Dermis microvascular lymphatic vessel endothelial cell (primary cell): ENCODE measurements around the gene ABCA7. TPM values are rescaled to one million over a fixed set of nuclear protein-coding genes. Genes with fewer than 3 reads are reported as not detected.
A peak's percentile ranks its signal among the peaks of the same experiment; 100 is the strongest.
"Not testable (repeated sequence)": the region's sequence is repeated elsewhere in the genome, so short reads cannot be mapped to it uniquely, and the experiment has no call there.

Source experiments
- DNase-seq, 2 donors: peaks; one replicate each; pipeline versions ENCODE4 v3.0.0 to v3.0.0-alpha.2; 2010; ENCODE audit warnings: low read depth in 2 of 2
- total RNA-seq: library from RNA; depleted of rRNA; stranded (reverse); fragments of >200 nt; gene quantifications from 2 replicates; pipeline ENCODE4 v1.2.1, GENCODE V29; 2014

ABCA7 gene
- total RNA-seq, 1 donor from 2014 or later = 3.7 TPM

DNA sequence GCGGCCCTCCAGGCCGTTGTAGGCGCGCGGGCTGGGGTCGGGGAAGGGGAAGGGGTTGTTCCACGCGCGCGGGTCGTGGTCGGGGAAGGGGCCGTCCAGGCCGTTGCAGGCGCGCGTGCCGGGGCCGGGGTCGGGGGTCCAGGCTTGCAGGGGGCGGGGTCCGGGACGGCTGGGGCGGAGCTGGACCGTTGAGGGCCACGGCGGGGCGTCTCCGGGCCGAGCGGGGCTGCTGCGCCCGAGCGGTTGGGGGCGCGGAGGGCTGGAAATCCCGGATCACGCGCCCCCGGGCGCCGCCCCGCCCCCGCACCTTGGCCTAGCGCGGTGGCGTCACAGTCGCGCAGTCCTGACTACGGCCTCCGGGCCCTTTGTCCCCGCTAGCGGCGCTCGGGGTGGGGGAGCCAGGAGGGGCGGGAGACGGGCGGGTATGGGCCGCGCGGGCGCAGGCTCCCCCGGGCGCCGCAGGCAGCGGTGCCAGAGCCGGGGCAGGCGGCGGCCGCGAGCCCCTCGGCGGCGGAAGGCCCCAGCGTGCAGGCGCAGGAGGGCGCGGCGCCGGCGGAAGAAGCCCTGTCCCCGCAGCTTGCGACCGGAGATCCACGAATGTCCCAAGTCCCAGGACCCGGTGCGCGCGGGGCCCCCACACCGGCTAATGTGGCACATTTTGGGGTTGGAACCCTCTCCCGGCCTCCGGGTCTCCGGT lies 64.6 kb downstream of the ABCA7 start:
- DNase-seq = peak; percentile 58 to 85

DNA sequence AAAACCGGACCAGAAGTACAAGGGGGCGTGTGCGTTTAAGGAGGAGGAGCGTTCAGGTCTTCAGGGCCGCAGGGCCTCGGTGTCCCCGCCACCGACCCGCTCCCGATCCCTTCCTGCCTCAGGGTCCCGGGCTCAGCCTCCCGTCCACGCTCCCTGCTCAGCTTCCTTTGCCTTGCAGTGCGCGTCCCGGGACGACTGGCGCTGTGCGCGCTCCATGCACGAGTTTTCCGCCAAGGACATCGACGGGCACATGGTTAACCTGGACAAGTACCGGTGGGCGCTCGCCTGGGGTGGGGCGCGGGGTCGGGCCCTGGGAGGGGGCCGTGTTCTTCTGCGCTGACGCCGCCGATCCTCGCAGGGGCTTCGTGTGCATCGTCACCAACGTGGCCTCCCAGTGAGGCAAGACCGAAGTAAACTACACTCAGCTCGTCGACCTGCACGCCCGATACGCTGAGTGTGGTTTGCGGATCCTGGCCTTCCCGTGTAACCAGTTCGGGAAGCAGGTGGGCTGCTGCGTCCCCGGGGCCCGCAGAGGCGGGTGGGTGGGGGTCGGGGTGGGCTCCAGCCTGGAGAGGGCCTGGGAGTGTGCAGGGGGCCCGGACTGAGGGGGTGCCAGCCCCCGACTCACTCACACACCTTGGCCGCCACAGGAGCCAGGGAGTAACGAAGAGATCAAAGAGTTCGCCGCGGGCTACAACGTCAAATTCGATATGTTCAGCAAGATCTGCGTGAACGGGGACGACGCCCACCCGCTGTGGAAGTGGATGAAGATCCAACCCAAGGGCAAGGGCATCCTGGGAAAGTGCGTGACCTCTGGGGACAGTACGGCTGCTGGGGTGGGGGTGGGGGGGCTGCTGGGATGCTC lies 65.3 kb downstream of the ABCA7 start:
- DNase-seq = peak in 1 of 2 donors; percentile 50

DNA sequence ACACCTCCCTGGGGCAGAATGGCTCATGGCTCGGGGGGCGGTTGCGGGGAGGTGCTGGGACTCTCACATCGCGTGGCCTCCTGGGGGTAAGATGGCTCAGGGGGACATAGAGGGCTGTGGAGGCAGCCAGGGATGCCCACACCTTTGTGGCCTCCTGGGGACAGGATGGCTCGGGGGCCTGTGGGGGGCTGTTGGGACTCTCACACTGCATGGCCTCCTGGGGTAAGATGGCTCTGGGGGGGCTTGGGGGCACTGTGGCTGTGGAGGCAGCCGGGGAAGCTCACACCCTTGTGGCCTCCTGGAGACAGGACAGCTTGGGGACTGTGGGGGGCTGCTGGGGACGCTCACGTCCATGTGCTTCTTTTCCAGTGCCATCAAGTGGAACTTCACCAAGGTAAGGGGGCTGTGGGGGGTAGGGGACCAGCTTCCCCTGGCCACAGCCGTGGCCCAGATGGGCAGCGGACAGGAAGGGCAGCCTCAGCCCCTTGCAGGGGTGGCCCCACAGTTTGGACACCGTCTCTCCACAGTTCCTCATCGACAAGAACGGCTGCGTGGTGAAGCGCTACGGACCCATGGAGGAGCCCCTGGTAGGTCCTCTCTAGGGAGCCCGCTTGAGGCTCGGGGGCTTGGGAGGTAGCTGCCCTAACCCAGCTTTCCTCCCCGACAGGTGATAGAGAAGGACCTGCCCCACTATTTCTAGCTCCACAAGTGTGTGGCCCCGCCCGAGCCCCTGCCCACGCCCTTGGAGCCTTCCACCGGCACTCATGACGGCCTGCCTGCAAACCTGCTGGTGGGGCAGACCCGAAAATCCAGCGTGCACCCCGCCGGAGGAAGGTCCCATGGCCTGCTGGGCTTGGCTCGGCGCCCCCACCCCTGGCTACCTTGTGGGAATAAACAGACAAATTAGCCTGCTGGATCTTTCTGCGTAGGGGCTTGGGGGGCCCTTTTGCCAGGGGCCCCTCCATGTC lies 66.2 kb downstream of the ABCA7 start:
- no peak for DNase-seq

DNA sequence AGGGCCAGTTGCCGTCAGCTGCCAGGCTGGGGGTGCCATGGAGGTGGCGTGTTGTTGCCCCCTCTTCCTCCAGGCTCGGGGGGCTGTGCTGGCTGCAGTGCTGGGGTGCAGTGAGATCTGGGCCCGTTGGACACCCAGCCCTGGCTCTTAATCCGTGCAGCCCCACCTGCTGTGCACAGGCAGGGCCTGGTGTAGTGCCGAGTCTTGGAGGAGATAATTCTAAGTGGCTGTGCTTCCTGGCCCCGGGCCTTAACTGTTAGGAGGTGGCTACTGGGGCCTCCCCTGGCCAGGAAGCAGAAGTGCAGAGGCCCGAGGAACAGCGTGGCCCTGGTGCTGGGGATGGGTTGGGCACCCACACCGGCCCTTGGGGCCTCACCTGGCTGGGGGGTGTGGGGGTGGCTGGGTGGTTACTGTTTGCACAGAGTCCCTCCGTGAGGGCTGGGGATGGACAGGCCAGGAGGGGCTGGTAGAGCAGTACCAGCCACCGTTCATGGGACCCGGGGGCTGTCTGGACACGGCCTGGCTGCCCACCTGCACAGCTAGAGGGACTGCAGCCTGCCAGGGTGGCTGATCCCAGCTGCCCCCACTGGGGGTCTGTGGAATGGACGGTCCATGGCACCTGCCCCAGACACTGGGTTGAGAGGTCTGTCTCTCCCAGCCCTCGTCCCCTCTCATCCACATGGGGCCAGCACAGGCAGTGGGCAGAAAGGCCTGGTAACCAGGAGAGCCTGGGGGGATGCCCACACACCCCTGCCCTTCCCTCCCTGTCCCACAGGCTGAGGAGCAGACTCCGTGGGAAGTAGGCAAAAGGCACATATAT lies 67.1 kb downstream of the ABCA7 start:
- DNase-seq = no peak

DNA sequence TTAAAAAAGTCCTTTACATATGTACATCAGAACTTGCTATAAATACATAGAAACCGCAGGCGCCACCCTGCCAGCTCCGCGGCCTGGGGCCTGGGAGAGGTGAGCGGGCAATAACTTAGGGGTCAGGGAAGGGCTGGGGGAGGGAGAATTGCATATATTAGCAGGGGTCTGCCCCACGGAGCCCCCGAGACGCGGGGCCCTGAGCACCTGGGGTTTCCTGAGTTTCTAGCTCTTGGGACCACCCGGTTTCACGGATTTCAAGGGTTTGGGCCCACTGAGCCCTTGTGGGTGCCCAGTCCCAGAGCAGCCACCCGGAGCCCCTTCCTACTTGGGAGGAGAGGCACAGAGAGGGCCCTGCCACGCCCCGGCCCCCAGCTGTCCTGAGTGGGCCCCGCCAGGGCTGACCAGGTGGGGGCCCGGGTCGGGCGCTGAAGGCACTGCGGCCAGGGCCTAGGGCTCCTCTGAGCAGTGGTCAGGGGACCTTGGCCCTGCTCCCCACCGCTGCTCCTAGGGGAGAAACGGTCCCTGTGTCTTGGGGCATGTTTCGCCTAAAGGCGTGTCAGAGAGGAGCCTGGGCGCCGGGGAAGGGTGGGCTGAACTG lies 67.9 kb downstream of the ABCA7 start:
- DNase-seq = no peak

DNA sequence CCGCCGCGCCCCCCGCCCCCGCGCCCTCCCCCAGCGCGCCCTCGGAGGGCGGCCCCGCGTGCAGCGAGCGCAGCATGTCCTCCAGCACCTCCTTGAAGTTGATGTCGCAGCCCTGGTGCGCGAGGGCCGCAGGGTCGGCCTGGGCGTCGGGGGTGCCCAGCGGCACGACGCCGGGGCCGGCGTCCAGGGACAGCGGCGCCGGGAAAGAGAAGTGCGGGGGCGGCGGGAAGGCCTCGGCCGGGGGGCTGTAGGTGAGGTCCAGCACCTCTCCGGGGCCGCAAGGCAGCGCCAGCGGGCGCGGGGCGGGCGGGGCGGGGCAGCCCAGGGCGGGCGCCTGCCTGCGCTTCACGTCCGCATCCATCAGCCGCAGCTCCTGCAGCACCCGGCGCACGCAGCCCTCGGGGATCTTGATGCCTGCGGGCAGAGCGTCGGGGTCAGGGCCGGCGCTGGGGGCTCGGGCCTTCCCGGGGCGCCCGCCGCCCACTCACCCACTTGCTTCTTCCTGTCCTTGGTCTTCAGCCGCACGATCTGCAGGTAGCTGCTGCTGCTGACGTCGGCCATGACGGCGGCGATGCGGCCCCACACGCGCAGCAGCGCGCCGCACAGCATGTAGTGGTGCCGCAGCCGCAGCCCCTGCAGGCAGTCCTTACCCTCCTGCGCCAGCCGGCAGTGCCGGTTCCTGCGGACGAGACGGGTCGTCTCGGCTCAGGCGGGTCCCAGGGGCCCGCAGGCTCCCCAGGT lies 68.6 kb downstream of the ABCA7 start:
- no peak for DNase-seq

DNA sequence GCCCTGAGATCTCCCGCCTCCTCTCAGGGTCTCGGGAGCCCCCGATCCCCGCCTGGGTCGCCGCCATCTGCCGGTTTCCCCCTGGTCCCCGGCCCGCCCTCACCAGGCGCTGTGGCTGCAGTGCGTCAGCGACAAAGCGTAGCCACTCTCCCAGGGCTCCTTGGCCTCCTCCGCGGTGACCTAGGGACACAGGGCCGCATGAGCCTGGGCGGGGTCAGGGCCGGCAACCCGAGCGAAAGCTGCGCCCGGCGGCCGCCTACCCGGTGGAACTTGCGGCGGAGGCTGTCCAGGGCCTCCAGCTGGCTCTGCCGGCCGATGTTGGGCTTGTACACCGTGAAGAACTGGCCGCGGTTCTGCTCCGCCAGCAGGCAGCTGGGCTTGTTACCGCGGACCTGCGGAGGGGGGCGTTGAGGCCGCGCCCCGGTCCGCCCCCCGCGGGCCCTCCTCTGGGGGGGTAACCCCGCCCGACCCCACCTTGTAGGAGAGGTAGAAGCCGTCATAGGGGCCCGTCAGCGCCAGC lies 69.2 kb downstream of the ABCA7 start:
- DNase-seq = no peak

DNA sequence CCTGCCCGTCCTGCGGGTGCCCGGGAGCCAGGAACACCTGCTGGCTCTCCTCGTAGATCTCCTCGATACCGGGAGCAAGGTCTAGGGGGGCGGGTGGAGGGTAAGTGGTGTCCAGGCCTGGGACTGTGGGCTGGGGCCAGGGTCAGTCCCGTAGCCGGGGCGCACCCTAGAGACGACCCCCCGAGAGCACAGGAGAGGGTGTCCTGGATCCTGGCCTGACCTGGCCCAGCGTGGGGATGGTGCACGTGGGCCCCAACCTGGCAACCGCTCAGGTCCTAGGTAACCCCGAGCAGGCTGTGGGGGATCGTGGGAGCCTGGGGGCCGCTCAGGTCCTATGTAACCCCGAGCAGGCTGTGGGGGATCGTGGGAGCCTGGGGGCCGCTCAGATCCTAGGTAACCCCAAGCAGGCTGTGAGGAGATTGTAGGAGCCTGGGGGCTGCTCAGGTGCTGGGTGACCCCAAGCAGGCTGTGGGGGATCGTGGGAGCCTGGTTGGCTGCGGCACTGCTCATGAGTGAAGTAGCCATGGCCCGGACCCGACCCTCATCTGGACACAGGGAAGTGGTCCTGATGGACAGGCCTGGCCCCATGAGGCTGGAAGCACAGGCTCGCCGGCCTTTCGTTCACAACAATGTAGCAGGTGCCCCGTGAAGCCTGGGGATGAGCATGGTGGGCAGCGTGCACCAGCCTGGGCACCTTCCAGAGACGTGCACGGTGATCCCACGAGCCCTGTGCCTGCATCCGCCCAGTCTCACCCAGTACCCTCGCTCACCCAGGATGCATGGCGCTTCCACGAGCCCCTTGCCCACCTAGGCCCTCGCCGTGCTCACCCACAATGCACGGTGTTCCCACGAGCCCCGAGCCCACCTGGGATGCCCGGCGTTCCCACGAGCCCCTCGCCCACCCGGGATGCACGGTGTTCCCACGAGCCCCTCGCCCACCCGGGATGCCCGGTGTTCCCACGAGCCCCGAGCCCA lies 70.1 kb downstream of the ABCA7 start:
- no peak for DNase-seq

DNA sequence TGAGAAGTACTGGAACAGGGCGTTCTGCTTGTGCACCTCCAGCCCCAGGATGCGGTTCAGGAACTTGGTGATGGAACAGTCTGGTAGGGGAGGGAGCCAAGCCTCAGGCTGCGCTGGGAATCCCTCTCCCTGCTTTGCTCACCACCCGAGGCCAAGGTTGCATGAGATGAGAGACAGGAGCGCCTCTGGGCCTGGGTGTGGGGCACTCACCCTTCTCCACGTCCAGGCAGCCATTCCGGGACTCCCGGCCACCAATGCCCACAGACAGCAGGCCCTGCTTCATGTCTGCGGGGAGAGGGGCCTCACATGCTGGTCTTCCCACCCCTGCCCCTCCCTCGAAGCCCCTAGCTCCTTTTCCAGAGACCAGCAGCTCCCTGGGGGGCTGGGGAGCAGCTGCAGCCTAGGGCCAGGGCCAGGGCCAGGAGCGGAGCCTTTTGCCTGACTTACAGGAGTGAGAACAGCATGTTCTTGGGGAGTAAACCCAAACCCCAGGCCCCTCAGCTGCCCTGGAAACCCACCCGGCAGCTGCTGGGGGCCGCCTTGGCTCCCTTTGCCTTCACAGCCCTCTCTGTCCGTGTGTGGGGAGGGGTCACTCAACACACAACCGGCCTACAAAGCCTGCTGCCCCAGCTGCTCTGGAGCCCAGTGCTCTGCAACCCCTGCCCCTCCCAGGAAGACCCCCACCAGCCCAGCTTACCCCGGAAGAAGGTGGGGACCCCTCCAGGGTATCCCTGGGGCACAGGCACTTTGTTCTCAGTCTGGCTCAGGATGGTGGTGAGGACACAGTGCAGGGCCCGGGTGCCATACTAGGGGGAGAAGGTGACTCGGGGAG lies 71.1 kb downstream of the ABCA7 start:
- no peak for DNase-seq

DNA sequence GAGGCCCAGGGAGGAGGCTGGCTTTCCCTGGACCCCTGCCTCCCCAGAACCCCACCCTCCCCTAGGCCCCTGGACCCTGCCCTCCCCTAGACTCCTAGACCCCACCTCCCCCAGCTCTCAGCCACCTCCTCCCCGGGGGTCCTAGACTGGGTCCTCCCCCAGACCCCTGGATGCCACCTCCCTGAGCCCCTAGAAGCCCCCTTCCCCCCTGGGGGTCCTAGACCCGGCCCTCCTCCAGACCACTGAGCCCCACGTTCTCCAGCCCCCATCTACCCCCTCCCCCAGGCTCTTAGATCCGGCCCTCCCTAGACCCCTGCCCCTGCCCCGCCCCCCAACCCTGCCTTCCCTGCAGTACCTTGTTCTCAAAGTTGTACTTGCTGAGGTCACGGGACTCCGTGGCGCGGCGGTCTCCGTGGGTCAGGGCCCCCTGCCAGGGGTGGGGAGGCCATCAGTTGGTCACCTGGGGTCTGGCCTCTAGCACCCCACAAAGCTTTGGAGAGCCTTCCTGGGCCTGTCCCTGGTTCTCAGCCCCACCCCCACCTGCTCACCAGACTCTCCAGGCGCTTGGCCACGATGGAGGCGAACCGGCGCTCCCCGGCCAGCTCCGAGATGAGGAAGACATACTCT lies 71.8 kb downstream of the ABCA7 start:
- DNase-seq = no peak

DNA sequence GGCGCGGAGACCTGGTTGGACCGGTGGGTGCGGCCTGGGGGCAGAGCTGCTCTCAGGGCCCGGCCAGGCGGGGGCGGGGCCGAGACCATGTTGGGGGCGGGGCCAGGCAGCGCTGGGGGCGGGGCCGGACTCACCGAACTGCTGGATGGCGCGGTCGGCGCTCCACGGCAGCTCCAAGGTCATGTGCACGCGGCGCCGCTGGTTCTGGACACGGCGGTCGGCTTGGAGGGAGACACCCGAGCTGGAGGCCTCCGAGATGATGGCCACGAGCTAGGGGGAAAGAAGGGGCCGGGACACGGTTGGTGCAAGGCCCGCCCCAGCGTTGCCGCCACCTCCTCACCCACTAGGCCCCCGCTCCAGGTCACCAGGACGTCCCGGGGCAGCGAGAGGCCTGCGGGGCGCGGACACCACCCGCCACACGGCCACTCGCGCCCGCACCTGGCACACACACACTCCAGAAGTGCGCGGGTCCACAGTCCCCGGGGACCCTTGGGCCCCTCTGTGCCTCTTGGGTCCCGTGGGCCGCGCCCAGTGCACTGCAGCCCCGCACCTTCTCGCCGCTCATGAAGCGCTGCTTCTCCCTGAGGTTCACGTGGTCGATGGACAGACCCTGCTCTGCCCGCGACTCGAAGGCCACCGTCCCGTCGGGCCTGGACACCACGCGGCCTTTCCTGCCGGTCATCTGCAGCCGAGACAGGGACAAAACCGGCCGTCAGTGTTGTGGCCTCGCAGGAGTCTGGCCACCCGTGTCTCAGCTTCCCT lies 72.5 kb downstream of the ABCA7 start:
- no peak for DNase-seq

DNA sequence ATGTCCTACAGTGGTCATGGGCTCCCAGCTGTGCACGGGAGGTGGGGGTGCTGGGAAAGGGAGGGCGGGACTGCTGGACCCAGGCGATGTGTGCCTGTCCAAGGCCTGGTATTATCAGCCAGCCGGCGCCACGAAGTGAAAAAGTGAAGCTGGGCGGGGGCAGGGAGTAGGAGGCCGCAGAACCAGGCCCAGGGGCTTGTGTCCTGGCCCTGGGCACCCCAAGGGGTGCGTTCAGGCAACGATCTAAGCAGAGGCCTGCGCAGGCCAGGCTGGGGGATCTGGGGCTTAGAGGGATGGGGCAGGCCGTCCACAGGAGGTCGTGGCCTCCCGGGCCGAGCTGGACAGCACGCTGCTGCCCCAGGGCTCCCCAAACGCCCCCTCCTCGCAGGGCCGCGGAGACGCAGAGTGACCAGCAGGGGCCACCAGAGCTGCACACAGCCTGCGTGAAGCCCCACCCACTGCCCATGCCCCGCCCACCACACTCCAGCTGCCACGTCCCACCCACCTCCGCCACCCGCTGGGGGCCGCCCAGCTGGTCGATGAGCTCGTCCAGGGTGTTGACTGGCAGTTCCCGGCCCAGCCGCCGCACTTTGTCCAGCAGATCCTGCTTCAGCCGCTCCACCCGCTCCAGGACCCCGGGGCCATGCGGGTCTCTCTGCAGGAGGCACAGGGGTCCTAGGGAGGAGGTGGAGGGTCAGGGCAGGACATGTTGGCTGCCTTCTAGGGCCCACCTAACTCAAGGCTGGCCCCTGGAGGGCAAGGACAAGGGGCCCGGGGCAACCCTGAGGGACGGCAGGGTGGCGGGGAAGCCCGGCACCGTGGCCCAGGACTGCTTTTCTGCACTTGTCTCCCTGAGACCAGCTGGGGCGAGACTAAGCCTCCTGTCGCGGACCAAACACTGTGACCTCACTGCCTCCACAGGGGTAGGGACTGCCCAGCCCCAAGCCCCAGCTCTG lies 73.4 kb downstream of the ABCA7 start:
- peak; percentile 88 to 97 for DNase-seq

DNA sequence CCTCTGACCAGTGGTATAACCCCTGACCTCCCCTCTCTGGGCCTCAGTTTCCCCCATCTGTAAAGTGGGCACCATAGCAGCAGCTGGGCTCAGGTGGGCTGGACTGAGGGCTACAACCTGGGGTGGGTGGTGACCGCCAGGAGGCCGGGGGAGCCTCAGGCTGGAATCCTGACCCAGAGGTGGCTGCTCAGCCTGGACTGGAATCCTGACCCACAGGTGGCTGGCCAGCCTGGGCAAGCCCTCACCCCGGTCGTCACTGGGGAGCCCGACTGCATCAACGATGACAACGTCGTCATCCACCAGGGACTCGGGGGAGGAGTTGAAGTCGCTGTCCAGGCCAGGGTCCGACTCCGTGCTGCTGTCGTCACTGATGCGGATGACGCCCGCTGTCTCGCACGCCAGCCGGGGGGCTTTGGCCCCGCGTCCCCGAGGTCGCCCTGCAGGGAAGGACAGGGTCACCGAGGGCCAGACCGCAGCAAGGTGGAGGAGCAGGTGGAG lies 74.1 kb downstream of the ABCA7 start:
- no peak for DNase-seq

DNA sequence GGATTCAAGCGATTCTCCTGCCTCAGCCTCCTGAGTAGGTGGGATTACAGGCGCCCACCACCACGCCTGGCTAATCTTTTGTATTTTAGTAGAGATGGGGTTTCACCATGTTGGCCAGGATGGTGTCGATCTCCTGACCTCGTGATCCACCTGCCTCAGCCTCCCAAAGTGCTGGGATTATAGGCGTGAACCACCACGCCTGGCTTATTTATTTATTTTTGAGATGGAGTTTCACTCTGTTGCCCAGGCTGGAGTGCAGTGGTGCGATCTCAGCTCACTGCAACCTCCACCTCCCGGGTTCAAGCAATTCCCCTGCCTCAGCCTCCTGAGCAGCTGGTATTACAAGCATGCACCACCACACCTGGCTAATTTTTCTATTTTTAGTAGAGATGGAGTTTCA lies 74.8 kb downstream of the ABCA7 start:
- not testable (repeated sequence) for DNase-seq
